Erythroblast (primary cell): ENCODE measurements around the gene EIF3M.
"Not testable (repeated sequence)": the region's sequence is repeated elsewhere in the genome, so short reads cannot be mapped to it uniquely, and the experiment has no call there.

Source experiments
- GATA1 ChIP-seq: IDR thresholded peaks from 2 replicates; pipeline ENCODE4 v1.6.1; 2011; ENCODE audit warnings: low read depth, mild to moderate bottlenecking, control low read depth, low read length, moderate library complexity
- POLR2A ChIP-seq: IDR thresholded peaks from 2 replicates; pipeline ENCODE4 v1.6.1; 2011; ENCODE audit warnings: mild to moderate bottlenecking, low read length

DNA sequence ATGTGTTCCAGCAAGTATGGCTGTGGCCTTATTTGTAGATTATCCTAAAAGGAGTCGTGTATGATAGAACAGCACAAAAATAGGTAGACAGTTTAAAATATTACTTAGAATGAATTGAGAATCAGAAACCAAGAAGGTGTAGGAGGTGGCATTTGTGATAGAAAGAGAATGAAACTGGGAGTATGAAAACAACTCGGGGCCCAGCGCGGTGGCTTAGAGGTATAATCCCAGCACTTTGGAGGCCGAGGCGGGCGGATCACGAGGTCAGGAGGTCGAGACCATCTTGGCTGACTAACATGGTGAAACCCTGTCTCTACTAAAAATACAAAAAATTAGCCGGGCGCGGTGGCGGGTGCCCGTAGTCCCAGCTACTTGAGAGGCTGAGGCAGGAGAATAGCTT is 12.5 kb downstream of the EIF3M start:
- not testable (repeated sequence) for TF ChIP-seq POLR2A, GATA1
